Neural crest cell (in vitro differentiated cells): ENCODE results near the gene ELL. TPM values are rescaled to one million over a fixed set of nuclear protein-coding genes. Genes with fewer than 3 reads are reported as not detected.

ENCODE experiments used
- DNase-seq: peaks from one replicate; pipeline ENCODE4 v3.0.0; 2021; ENCODE audit warnings: low read depth, mixed read lengths, low spot score
- H3K27ac Mint-ChIP-seq: one replicate; pipeline ENCODE4 v1.8.0; 2021; ENCODE audit warnings: mild to moderate bottlenecking, mixed read lengths; ENCODE audit not compliant: unreplicated experiment
- H3K27me3 Mint-ChIP-seq: 2 replicates; pipeline ENCODE4 v1.8.0; 2021; ENCODE audit warnings: low read depth, mild to moderate bottlenecking, mixed read lengths
- H3K36me3 Mint-ChIP-seq: 2 replicates; pipeline ENCODE4 v1.8.0; 2021; ENCODE audit warnings: low read depth, mild to moderate bottlenecking, mixed read lengths
- H3K4me1 Mint-ChIP-seq: 2 replicates; pipeline ENCODE4 v1.8.0; 2021; ENCODE audit warnings: mixed read lengths
- H3K4me3 Mint-ChIP-seq: one replicate; pipeline ENCODE4 v1.8.0; 2021; ENCODE audit warnings: mild to moderate bottlenecking, mixed read lengths
- H3K9me3 Mint-ChIP-seq: 2 replicates; pipeline ENCODE4 v1.8.0; 2021; ENCODE audit warnings: mixed read lengths
- total RNA-seq: library from RNA; stranded (reverse); gene quantifications from 2 replicates; pipeline ENCODE4 v1.2.1, GENCODE V29; 2021
- TF ChIP-seq, protein P1 (sequence below): fragments of 200-600 bp; sonication (generic); conservative IDR thresholded peaks from 2 replicates; pipeline ENCODE4 v1.5.0; 2021; ENCODE audit warnings: antibody characterized with exemption, mild to moderate bottlenecking

The ELL gene
- total RNA-seq, 1 donor from 2014 or later, result 11.1 TPM

DNA sequence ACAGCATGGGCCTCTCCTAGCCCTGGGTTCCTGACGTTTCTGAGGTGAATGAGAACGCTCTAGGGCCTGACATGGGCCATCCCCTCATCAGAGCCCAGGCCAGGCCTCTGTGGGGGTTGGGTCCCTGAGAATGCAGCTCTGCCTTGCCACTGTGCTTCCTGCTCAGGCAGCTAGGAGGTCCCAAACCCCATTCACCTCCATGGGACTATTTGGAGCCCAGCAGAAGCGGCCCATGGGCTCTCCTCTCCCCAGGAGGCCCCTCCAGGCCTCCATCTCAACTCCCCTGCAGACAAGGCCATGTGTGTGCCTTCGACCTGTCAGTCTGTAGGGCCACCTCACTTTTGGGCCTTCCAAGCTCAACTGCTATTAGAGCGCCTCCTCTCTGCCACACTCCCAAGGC, 36.9 kb downstream of the ELL start:
- Mint-ChIP-seq H3K9me3 (no peaks in the 10 kb centered on the region), H3K36me3 (no peaks in the 10 kb centered on the region), H3K4me3 (no peak overlapping the region), H3K4me1 (peaks cover 48% of the 10 kb centered on the region), H3K27ac (no peak overlapping the region), H3K27me3 (no peaks in the 10 kb centered on the region)
- DNase-seq, result no peak
- TF ChIP-seq, protein P1, sequence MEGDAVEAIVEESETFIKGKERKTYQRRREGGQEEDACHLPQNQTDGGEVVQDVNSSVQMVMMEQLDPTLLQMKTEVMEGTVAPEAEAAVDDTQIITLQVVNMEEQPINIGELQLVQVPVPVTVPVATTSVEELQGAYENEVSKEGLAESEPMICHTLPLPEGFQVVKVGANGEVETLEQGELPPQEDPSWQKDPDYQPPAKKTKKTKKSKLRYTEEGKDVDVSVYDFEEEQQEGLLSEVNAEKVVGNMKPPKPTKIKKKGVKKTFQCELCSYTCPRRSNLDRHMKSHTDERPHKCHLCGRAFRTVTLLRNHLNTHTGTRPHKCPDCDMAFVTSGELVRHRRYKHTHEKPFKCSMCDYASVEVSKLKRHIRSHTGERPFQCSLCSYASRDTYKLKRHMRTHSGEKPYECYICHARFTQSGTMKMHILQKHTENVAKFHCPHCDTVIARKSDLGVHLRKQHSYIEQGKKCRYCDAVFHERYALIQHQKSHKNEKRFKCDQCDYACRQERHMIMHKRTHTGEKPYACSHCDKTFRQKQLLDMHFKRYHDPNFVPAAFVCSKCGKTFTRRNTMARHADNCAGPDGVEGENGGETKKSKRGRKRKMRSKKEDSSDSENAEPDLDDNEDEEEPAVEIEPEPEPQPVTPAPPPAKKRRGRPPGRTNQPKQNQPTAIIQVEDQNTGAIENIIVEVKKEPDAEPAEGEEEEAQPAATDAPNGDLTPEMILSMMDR, result no peak

DNA sequence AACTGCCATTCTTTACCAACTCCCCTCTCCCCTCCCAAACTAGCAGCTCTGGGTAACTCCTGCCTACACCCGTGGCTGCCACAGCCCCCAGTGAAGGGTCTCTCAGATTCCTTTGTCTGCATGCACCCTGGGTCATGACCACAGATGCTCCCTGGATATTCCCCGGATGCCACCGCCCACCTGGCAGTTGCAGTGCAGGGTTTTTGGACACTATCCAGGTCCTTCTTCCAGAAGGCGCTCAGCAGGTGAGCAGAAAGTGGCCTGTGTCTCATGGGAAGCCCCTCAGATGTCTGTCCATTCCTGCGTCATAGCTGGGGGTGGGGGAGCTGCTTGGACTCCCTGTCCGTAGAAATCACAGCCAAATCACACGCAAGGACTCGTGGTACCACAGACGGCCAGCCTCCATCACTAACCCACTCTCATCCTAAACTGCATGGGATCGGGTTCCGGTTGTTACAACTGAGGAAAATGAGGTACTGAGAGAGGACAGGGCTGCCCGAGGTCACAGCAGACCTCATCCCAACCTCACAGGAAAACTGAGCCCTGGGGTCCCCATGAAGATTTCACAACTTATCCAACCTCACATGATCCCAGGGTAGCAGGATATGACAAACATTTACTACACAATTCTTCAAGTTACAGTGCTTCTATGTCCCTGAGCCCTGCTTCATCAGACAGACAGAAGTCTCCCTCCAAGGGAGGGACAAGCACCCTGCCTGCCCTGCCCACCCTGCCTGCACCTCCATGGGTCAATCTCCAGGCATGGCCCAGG, 38.6 kb downstream of the ELL start:
- Mint-ChIP-seq H3K27ac (no peak overlapping the region), H3K27me3 (no peaks in the 10 kb centered on the region), H3K36me3 (no peaks in the 10 kb centered on the region), H3K4me3 (no peak overlapping the region), H3K9me3 (no peaks in the 10 kb centered on the region), H3K4me1 (peaks cover 54% of the 10 kb centered on the region)
- TF ChIP-seq, protein P1, result no peak
- DNase-seq, result no peak

DNA sequence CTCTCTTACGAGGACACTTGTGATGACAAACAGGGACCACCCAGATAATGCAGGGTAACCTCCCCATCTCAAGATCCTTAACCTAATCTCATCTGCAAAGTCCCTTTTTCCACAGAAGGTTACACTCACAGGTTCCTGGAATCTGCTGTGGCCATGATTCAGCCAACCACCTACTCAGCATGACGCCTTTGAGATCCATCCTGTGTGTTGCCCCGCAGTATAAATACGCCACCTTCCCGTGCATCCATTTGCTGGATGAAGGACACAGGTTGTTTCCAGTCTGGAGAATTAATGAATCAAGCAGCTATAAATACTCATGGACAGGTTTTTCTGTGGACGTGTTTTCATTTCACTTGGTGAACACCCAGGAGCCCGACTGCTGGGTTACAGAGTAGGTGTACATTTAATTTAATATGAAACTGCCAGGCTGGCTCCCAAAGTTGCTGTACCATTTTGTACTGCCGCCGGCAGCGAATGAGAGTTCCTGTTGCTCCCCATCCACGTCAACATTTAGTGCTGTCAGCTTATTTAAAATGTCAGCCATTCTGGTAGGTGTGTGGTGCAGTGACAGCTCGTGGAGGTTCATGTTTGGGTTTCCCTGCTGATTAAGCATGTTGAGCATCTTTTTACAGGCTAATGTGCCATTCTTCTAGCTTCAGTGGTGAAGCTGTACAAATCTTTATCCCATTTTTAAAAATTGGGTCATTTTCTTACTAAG, 40.2 kb downstream of the ELL start:
- no peak for DNase-seq
- H3K27ac Mint-ChIP-seq, result no peak overlapping the region
- H3K36me3 Mint-ChIP-seq, result peaks cover 3% of the 10 kb centered on the region
- peaks cover 62% of the 10 kb centered on the region for H3K4me1 Mint-ChIP-seq
- TF ChIP-seq, protein P1, result no peak
- no peak overlapping the region for H3K4me3 Mint-ChIP-seq
- H3K27me3 Mint-ChIP-seq, result no peaks in the 10 kb centered on the region
- H3K9me3 Mint-ChIP-seq, result no peaks in the 10 kb centered on the region

DNA sequence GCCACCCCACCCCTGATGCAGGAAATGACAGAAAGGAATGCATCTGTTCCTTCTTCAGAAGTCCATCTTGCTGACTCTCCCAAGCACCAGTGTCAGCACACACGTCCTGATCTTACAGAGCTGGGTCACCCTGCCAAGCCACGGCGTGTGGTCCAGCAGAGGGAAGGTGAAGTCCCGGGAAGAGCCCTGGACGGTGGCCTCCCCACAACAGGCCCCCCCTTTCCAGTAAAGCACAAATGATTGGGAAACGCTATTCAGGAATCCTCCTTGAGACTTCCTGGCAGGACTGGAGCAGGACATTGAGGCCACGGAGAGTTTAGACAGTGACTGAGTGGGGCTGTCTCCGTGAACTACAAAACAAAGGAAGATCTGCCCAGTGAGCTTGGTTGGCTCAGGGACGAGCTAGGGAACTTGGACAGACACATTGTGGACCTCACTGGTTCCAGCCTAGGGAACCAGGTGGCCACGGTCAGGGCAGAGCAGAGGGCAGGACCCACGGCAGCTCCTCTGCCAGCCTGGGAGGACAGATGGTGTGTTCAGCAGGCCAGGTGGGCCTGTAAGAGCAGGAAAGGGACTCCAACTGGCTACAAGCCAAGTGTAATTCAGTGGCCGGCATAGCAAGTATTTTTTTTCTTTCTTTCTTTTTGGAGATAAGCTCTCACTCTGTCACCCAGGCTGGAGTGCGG, 41.7 kb downstream of the ELL start:
- Mint-ChIP-seq H3K4me3 (no peak overlapping the region), H3K27ac (peak overlapping the region; percentile 37), H3K36me3 (peaks cover 4% of the 10 kb centered on the region), H3K27me3 (no peaks in the 10 kb centered on the region), H3K9me3 (no peaks in the 10 kb centered on the region), H3K4me1 (peaks cover 55% of the 10 kb centered on the region)
- DNase-seq, result no peak
- TF ChIP-seq, protein P1, result no peak

DNA sequence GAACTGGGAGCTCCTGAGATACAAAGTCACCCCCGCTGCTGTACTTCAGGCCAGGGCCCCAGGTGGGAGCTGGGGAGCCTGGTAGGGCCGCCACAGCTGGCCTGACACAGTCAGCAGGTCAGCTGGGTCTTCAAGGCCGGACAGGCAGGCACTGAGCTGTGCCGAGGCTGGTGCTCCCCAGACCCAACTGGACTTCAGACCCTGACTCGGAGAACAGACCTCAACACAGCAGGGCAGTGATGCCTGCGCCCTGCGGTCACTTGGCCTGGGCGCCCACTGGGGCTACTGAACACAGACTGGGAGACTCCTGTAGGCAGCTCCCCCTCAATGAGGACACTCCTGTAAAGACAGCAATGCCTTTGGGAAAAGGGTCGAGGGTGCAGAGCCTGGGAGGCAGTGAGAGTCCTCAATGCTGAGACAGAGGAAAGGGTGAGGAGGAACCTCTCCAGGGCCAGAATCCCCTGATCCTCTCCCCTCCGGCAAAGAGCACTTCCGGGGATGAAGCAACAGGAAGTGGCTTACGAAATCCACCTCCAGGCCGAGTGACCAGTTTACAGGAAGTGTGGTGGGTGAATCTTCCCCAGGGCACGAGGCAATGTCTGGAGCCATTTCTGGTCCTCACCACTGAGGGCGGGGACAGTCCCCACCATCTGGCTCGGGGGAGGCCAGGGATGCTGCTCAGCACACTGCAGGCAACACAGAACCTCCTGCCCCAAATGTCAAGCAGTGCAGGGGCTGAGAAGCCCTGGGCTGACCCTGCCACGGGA, 43.1 kb downstream of the ELL start:
- H3K4me3 Mint-ChIP-seq, result no peak overlapping the region
- peaks cover 4% of the 10 kb centered on the region for H3K36me3 Mint-ChIP-seq
- TF ChIP-seq, protein P1, result no peak

More for the DNA sequence above, 43.1 kb downstream of the ELL start:
- no peak overlapping the region for H3K27ac Mint-ChIP-seq
- no peaks in the 10 kb centered on the region for H3K27me3 Mint-ChIP-seq
- peaks cover 46% of the 10 kb centered on the region for H3K4me1 Mint-ChIP-seq
- no peak for DNase-seq
- H3K9me3 Mint-ChIP-seq, result no peaks in the 10 kb centered on the region
